HuH-7 (cell line): ENCODE results near the gene PHETA2.
"Not testable (repeated sequence)": the region's sequence is repeated elsewhere in the genome, so short reads cannot be mapped to it uniquely, and the experiment has no call there.

Experiments
- DNase-seq: peaks from one replicate; pipeline ENCODE4 v3.0.0; 2011; ENCODE audit warnings: low spot score

The PHETA2 gene

GRCh38 chr22:42104332-42104860 is 30.3 kb downstream of the PHETA2 start:
- DNase-seq: not testable (repeated sequence)

GRCh38 chr22:42108848-42109247 is 34.8 kb downstream of the PHETA2 start:
- DNase-seq: no peak

DNA sequence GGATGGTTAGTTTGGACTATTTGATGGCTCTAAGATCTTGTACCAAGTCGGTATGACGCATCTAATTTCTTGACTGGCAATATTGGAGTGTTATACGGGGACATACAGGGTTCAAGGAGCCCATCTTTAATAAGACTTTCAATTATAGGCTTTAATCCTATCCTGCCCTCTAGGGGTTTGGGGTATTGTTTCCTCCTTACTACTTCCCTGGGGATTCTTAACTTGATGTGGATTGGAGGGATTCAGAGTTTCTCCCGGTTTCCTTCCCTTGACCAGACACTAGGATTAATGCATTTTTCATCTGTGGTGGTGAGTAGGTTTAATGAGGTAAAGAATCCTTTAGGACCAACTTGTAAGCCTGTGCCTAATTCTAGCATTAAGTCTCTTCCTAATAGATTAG is 37.8 kb downstream of the PHETA2 start:
- DNase-seq: no peak

DNA sequence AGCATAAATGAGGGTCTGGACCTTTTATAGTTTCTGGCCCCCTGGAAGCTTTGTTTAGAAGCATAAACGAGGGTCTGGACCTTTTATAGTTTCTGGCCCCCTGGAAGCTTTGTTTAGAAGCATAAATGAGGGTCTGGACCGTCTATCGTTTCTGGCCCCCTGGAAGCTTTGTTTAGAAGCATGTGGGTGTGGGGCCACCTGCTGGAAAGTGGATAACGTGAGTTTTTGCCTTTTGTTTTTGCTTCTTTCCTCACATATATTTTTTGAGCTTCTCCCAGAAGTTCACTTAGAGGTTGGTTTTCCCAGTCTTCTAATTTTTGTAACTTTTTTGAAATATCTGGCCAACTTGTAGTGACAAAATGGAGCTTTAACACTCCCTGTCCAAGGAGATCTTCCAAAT is 38.7 kb downstream of the PHETA2 start:
- DNase-seq: not testable (repeated sequence)

GRCh38 chr22:42114721-42115120 is 40.7 kb downstream of the PHETA2 start:
- DNase-seq: no peak

DNA sequence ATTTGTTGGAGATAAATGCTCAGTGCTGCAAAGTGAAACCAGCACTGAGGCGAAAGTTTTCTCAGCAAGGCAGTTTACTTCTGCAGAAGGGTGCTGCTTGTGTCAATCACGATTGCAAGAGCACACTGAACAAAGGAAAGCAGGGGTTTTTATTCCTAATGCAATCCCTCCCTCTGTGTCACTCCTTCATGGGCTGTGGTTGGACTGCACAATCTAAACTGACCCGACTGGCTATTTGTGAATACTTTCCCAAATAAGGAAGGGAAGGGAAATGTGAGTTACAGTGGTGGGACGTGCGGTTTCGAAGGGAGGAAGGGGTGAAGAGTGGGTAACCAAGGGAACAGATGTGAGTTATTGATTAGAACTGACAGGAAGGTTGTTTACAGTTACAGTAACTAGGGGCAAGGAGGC is 41.4 kb downstream of the PHETA2 start:
- not testable (repeated sequence) for DNase-seq

DNA sequence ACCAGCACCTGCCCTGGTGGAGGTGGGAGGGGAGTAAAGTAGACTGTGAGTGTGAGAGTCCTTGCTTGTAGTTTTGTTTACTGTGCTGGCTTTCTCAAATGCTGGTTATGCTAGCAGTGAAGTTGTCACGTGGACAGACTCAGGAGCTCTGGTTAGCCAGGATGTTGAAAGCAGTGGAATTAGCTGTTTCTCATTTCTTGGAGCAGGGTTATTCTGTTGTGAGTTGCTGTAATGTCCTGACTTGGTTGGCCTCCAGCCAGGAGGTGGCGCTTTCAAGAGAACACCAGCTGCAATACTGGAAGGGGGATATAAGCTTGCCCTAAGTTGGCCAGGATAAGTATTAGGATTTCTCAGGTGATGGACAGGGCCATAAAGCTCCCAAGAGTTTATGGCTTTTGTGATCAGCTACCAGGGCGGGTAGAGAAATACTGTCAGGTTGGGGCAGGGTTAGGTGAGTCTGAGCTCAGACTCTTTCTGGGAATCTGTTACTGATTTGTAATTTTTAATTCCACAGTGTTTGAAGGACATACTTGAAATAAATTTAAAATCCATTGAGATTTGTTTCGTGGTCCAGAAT is 42.9 kb downstream of the PHETA2 start:
- no peak for DNase-seq

GRCh38 chr22:42120231-42121021 is 46.4 kb downstream of the PHETA2 start:
- DNase-seq: not testable (repeated sequence)

DNA sequence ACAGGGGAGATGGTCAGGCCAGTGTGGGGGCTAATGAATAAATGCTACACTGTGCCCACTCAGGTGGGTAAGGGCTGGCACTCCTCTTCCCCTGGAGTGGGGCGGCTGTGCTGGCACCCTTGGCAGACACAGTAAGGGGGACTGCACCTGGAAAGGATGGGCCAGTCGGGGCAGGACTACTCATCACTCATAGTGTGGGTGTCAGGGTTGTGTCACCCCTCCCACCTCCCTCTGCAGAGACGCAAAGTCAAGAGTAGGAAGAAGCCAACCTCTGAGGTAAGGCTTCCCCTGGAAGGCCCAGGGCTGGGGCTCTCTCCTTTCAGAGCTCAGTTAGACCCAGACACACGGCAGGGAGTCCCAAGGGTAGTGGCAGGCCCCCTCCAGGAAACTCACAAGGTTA is 49.5 kb downstream of the PHETA2 start:
- not testable (repeated sequence) for DNase-seq

DNA sequence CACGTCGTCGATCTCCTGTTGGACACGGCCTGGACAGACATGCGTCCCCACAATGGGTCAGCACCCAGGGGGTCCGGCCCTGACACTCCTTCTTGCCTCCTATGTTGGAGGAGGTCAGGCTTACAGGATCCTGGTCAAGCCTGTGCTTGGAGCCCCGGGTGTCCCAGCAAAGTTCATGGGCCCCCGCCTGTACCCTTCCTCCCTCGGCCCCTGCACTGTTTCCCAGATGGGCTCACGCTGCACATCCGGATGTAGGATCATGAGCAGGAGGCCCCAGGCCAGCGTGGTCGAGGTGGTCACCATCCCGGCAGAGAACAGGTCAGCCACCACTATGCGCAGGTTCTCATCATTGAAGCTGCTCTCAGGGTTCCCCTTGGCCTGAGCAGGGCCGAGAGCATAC is 53.6 kb downstream of the PHETA2 start:
- no peak for DNase-seq

DNA sequence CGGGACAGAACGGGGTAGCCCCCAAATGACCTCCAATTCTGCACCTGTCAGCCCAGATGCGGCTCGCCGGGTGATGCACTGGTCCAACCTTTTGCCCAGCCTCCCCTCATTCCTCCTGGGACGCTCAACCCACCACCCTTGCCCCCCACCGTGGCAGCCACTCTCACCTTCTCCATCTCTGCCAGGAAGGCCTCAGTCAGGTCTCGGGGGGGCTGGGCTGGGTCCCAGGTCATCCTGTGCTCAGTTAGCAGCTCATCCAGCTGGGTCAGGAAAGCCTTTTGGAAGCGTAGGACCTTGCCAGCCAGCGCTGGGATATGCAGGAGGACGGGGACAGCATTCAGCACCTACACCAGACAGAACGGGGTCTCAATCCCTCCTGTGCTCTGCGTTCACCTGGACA is 54.0 kb downstream of the PHETA2 start:
- not testable (repeated sequence) for DNase-seq
